GM12878 (cell line): ENCODE measurements around the gene DMD. TPM values are rescaled to one million over a fixed set of nuclear protein-coding genes. Genes with fewer than 3 reads are reported as not detected.

Experiments used
- ATAC-seq: fragments of 200-7000 bp; cut with Tn5 transposase; 3 replicates; pipeline ENCODE4 v1.9.1; 2020; ENCODE audit warnings: mild to moderate bottlenecking, moderate library complexity
- BruUV-seq: library from RNA; stranded (reverse); fragments of 400-500 nt; replicated peaks from 2 replicates; lab custom pipeline; 2021; lab: Mats Ljungman, UMichigan
- CTCF ChIA-PET: fragments of 300-600 bp; sonication (Branson Sonifier 250); formaldehyde crosslinking; extraction: SDS; loops from one replicate; lab custom pipeline; 2021; ENCODE audit warnings: inconsistent platforms; lab: Yijun Ruan, JAX
- POLR2A ChIA-PET: fragments of 350-600 bp; formaldehyde crosslinking; extraction: SDS; loops from one replicate; lab custom pipeline; 2021; ENCODE audit warnings: inconsistent platforms; lab: Charles Lee
- RAD21 ChIA-PET: fragments of 300-600 bp; sonication (Branson Sonifier 250); formaldehyde crosslinking; loops from one replicate; lab custom pipeline; 2023; ENCODE audit warnings: antibody characterized with exemption; ENCODE audit not compliant: unreplicated experiment; lab: Charles Lee
- SMC1A ChIA-PET: fragments of 300-600 bp; sonication (Branson Sonifier 250); formaldehyde crosslinking; loops from one replicate; lab custom pipeline; 2023; ENCODE audit not compliant: unreplicated experiment, uncharacterized antibody; lab: Charles Lee
- DNase-seq: peaks from one replicate; pipeline ENCODE4 v3.0.0-alpha.2; 2011; ENCODE audit warnings: low read depth, low spot score
- FAIRE-seq: peaks from 3 replicates; lab custom pipeline; 2011; peaks lifted over from hg19 to GRCh38; lab: Jason Lieb, UNC
- H2AFZ ChIP-seq: 2 replicates; pipeline ENCODE4 v1.6.0; 2011; ENCODE audit warnings: low read depth, low read length, control low read depth; ENCODE audit not compliant: control insufficient read depth
- H3K27ac ChIP-seq: 2 replicates; pipeline ENCODE4 v1.5.1; 2011; ENCODE audit warnings: control low read depth; ENCODE audit not compliant: control insufficient read depth, insufficient read depth
- H3K27me3 ChIP-seq, 2 experiments: replicated peaks in 1 of 2; 2 replicates each; pipeline versions ENCODE4 v1.6.0 to v1.6.1; 2011; ENCODE audit warnings: low read length in 1 of 2; ENCODE audit not compliant: control insufficient read depth in 2 of 2, insufficient read depth in 2 of 2
- H3K36me3 ChIP-seq, 2 experiments: 2 replicates each; pipeline ENCODE4 v1.5.1; 2011; ENCODE audit warnings: low read length in 1 of 2; ENCODE audit not compliant: control insufficient read depth in 2 of 2, insufficient read depth in 2 of 2
- H3K4me1 ChIP-seq: 2 replicates; pipeline ENCODE4 v1.6.1; 2011; ENCODE audit warnings: mild to moderate bottlenecking, low read length, moderate library complexity, mixed read lengths; ENCODE audit not compliant: control insufficient read depth, insufficient read depth
- H3K4me2 ChIP-seq: 2 replicates; pipeline ENCODE4 v1.6.0; 2011; ENCODE audit warnings: control low read depth; ENCODE audit not compliant: control insufficient read depth, insufficient read depth
- H3K4me3 ChIP-seq: fragments of 200-600 bp; sonication (generic); 2 replicates; pipeline ENCODE4 v1.5.1; 2016
- H3K79me2 ChIP-seq: 2 replicates; pipeline ENCODE4 v1.6.0; 2011; ENCODE audit warnings: low read length; ENCODE audit not compliant: control insufficient read depth, insufficient read depth
- H3K9ac ChIP-seq: 2 replicates; pipeline ENCODE4 v1.8.0; 2011; ENCODE audit warnings: low read length, control low read depth, mixed read lengths; ENCODE audit not compliant: control insufficient read depth, insufficient read depth
- H3K9me3 ChIP-seq: replicated peaks from 3 replicates; pipeline ENCODE4 v1.5.1; 2011; ENCODE audit warnings: mild to moderate bottlenecking, low read length; ENCODE audit not compliant: control insufficient read depth, insufficient read depth
- H4K20me1 ChIP-seq: 2 replicates; pipeline ENCODE4 v1.6.0; 2011; ENCODE audit not compliant: control insufficient read depth, insufficient read depth
- CREB1 ChIP-seq: IDR thresholded peaks from 2 replicates; pipeline ENCODE4 v1.6.1; 2012; ENCODE audit warnings: low read depth, mild to moderate bottlenecking, inconsistent platforms
- CUX1 ChIP-seq: IDR thresholded peaks from 2 replicates; pipeline ENCODE4 v1.6.1; 2012; ENCODE audit warnings: improper control_type of control experiment, low read depth, low read length; ENCODE audit not compliant: insufficient replicate concordance
- MLLT1 ChIP-seq: fragments of 450-650 bp; IDR thresholded peaks from 2 replicates; pipeline ENCODE4 v1.6.1; 2016; ENCODE audit warnings: mild to moderate bottlenecking
- NRF1 ChIP-seq: conservative IDR thresholded peaks from 2 replicates; pipeline ENCODE4 v1.6.1; 2011; ENCODE audit warnings: mild to moderate bottlenecking, low read depth, low read length, improper control_type of control experiment
- PML ChIP-seq: IDR thresholded peaks from 2 replicates; pipeline ENCODE4 v1.6.1; 2012; ENCODE audit warnings: low read length, inconsistent platforms
- ZBTB40 ChIP-seq: fragments of 450-650 bp; IDR thresholded peaks from 2 replicates; pipeline ENCODE4 v1.6.1; 2016; ENCODE audit warnings: mild to moderate bottlenecking, moderate library complexity, borderline replicate concordance
- ZNF592 ChIP-seq: fragments of 450-650 bp; IDR thresholded peaks from 2 replicates; pipeline ENCODE4 v1.6.1; 2017; ENCODE audit warnings: mild to moderate bottlenecking, moderate library complexity
- in situ Hi-C: fragments of 300-500 bp; cut with MboI; formaldehyde crosslinking; loops from 9 replicates; pipeline ENCODE4 v1.14.3; 2018; ENCODE audit warnings: mixed read lengths
- intact Hi-C: fragments of 100-400 bp; cut with micrococcal nuclease; formaldehyde crosslinking; loops from one replicate; pipeline ENCODE4 v1.14.2; 2022; ENCODE audit not compliant: unreplicated experiment
- polyA plus RNA-seq, 11 experiments: library from polyadenylated mRNA; depleted of rRNA in 4 of 11; unstranded in 6 of 11; stranded (reverse) in 5 of 11; fragments of >200 nt; fragmentation: Nextera tagmentation in 4 of 11; fragmentation: Illumina TruSeq in 1 of 11; extraction: Ambion mirVana in 4 of 11; extraction: Trizol in 1 of 11; gene quantifications; 1 replicate in 1 of 11; 2 replicates in 10 of 11; pipeline versions ENCODE4 v1.2.1 to v1.2.3, GENCODE V29; 2011 to 2016; ENCODE audit warnings: inconsistent platforms in 2 of 11, missing spikeins in 2 of 11, low read depth in 1 of 11
- total RNA-seq, 4 experiments: library from RNA; depleted of rRNA in 3 of 4; stranded (reverse); fragments of >200 nt in 3 of 4; fragmentation: Illumina TruSeq in 1 of 4; extraction: Trizol in 1 of 4; gene quantifications; 2 replicates each; pipeline versions ENCODE4 v1.2.1 to v1.2.3, GENCODE V29; 2013 to 2021

DMD gene
- total and polyA plus RNA-seq, 10 of the 15 experiments (the other 5 are each of a cell fraction or from before 2014, with no cell fraction given), result 1.4 to 24.3 (median 4.3) TPM

GRCh38 chrX:32183066-32183465 lies 1028.3 kb downstream of the DMD start:
- intact Hi-C loops, result no loop called here
- Histone ChIP-seq H3K27me3 (no peaks in the 10 kb centered on the region), H3K36me3 (no peaks in the 10 kb centered on the region), H3K27ac (no peak overlapping the region), H3K79me2 (no peaks in the 10 kb centered on the region), H2AFZ (no peak overlapping the region), H3K9ac (no peak overlapping the region), H3K4me3 (no peak overlapping the region), H3K4me2 (no peak overlapping the region)
- SMC1A ChIA-PET, result no interaction called here
- RAD21 ChIA-PET, result no interaction called here
- CTCF ChIA-PET, result no interaction called here
- BruUV-seq, result no TSS peak
- in situ Hi-C loops, result no loop called here
- ATAC-seq (no peak), DNase-seq (no peak)
- TF ChIP-seq NRF1 (no peak), ZBTB40 (no peak), ZNF592 (no peak), PML (no peak), MLLT1 (no peak), CREB1 (no peak), CUX1 (no peak)
- TF ChIP-seq, all 136 proteins: peak for 0
- Histone ChIP-seq H3K9me3 (no peaks in the 10 kb centered on the region), H4K20me1 (no peaks in the 10 kb centered on the region), H3K4me1 (no peaks in the 10 kb centered on the region)
- POLR2A ChIA-PET, result no interaction called here
- no peak for FAIRE-seq
